ENCODE measurements around the gene PRKCA. TPM values are rescaled to one million over a fixed set of nuclear protein-coding genes. Genes with fewer than 3 reads are reported as not detected.

PRKCA gene
- total and polyA plus RNA-seq, 2 donors (not counting 3 experiments of a cell fraction or from before 2014, with no cell fraction given): 7.5 to 34.2 TPM

- BruUV-seq (replicated peaks): no TSS peak
Measured at GRCh38 chr17:66786107-66786506, 483.7 kb downstream of the PRKCA start.

GRCh38 chr17:66787914-66788313, 485.5 kb downstream of the PRKCA start:
- no peak for DNase-seq (ENCODE audit: low read depth, low spot score)
- ChIA-PET POLR2A (no interaction called here), CTCF (no interaction called here)
- Histone ChIP-seq H3K4me1 (ENCODE audit: control insufficient read depth, extremely low read depth, insufficient read depth, low read length) (no peaks in the 10 kb centered on the region), H3K9ac (replicated peaks; ENCODE audit: extremely low read depth, insufficient read depth, low read length) (no peak overlapping the region), H4K20me1 (replicated peaks; ENCODE audit: control insufficient read depth, extremely low read depth, insufficient read depth, low read length) (no peaks in the 10 kb centered on the region), H3K36me3 (ENCODE audit: control insufficient read depth in 2 of 2, extremely low read depth in 1 of 2, insufficient read depth in 2 of 2, low read length in 2 of 2) (peaks cover 2 to 3% of the 10 kb centered on the region in 2 experiments), H3K9me1 (replicated peaks; ENCODE audit: control insufficient read depth, extremely low read depth, insufficient read depth, low read length) (no peaks in the 10 kb centered on the region), H3K4me2 (ENCODE audit: insufficient read depth, low read length) (no peak overlapping the region), H3K27me3 (ENCODE audit: control insufficient read depth in 2 of 2, insufficient read depth in 2 of 2, low read length in 2 of 2) (no peaks in the 10 kb centered on the region), H3K27ac (ENCODE audit: insufficient read depth, low read depth, low read length) (no peak overlapping the region), H3K79me2 (ENCODE audit: control insufficient read depth, insufficient read depth, low read length) (no peaks in the 10 kb centered on the region), H3K4me3 (replicated peaks in 1 of 3; ENCODE audit: insufficient read depth in 1 of 3, low read depth in 1 of 3, low read length in 3 of 3) (no peak overlapping the region), H3K9me3 (replicated peaks; ENCODE audit: control insufficient read depth, insufficient read depth, low read length) (no peaks in the 10 kb centered on the region), H2AFZ (ENCODE audit: low read depth, low read length) (no peak overlapping the region)
- no TSS peak for BruUV-seq (replicated peaks)
- intact Hi-C loops (cut with micrococcal nuclease) (no loop called here), dilution Hi-C loops (cut with MboI; ENCODE audit: extremely low pct_ligation_motif_present, low sequenced_read_pairs) (no loop called here)
- no peak for TF ChIP-seq POLR2A (IDR thresholded peaks at IDR 0.05; ENCODE audit: low read depth, low read length)
- no peak for TF ChIP-seq FOS (IDR thresholded peaks at IDR 0.05; ENCODE audit: borderline replicate concordance, insufficient read depth, low read length)
- TF ChIP-seq MYC (IDR thresholded peaks at IDR 0.05; ENCODE audit: low read depth, low read length): no peak
- TF ChIP-seq POLR2AphosphoS5 (IDR thresholded peaks at IDR 0.05; ENCODE audit: insufficient read depth, low read depth, low read length): no peak
- no peak for TF ChIP-seq MAX (IDR thresholded peaks at IDR 0.05; ENCODE audit: insufficient read depth, insufficient read length)
- no peak for TF ChIP-seq GATA2 (IDR thresholded peaks at IDR 0.05; ENCODE audit: insufficient read depth, insufficient read length, low read depth, low read length)
- no peak for TF ChIP-seq EZH2 (IDR thresholded peaks at IDR 0.05; ENCODE audit: borderline replicate concordance, low read depth, low read length, severe bottlenecking)
- no peak for TF ChIP-seq JUN (IDR thresholded peaks at IDR 0.05; ENCODE audit: borderline replicate concordance, insufficient read depth, insufficient read length, low read depth)
- no peak for TF ChIP-seq CTCF (IDR thresholded peaks at IDR 0.05; ENCODE audit: extremely low read depth in 1 of 2, insufficient read depth in 1 of 2, low read depth in 1 of 2, low read length in 2 of 2)
- no peak for FAIRE-seq

More at GRCh38 chr17:66786107-66786506, 483.7 kb downstream of the PRKCA start:
- Histone ChIP-seq H3K4me1 (ENCODE audit: control insufficient read depth, extremely low read depth, insufficient read depth, low read length) (no peaks in the 10 kb centered on the region), H3K9me3 (replicated peaks; ENCODE audit: control insufficient read depth, insufficient read depth, low read length) (no peaks in the 10 kb centered on the region), H3K27me3 (ENCODE audit: control insufficient read depth in 2 of 2, insufficient read depth in 2 of 2, low read length in 2 of 2) (no peaks in the 10 kb centered on the region), H3K9me1 (replicated peaks; ENCODE audit: control insufficient read depth, extremely low read depth, insufficient read depth, low read length) (no peaks in the 10 kb centered on the region), H3K4me3 (replicated peaks in 1 of 3; ENCODE audit: insufficient read depth in 1 of 3, low read depth in 1 of 3, low read length in 3 of 3) (no peak overlapping the region), H3K27ac (ENCODE audit: insufficient read depth, low read depth, low read length) (no peak overlapping the region), H3K4me2 (ENCODE audit: insufficient read depth, low read length) (no peak overlapping the region), H4K20me1 (replicated peaks; ENCODE audit: control insufficient read depth, extremely low read depth, insufficient read depth, low read length) (no peaks in the 10 kb centered on the region), H3K79me2 (ENCODE audit: control insufficient read depth, insufficient read depth, low read length) (no peaks in the 10 kb centered on the region), H3K9ac (replicated peaks; ENCODE audit: extremely low read depth, insufficient read depth, low read length) (no peak overlapping the region), H2AFZ (ENCODE audit: low read depth, low read length) (no peak overlapping the region), H3K36me3 (ENCODE audit: control insufficient read depth in 2 of 2, extremely low read depth in 1 of 2, insufficient read depth in 2 of 2, low read length in 2 of 2) (peaks cover 2 to 3% of the 10 kb centered on the region in 2 experiments)
- CTCF ChIA-PET: no interaction called here
- dilution Hi-C loops (cut with MboI; ENCODE audit: extremely low pct_ligation_motif_present, low sequenced_read_pairs): no loop called here
- POLR2A ChIA-PET: no interaction called here
- FAIRE-seq: no peak
- intact Hi-C loops (cut with micrococcal nuclease): no loop called here
- DNase-seq (ENCODE audit: low read depth, low spot score): no peak
- no peak for TF ChIP-seq EZH2 (IDR thresholded peaks at IDR 0.05; ENCODE audit: borderline replicate concordance, low read depth, low read length, severe bottlenecking)
- TF ChIP-seq FOS (IDR thresholded peaks at IDR 0.05; ENCODE audit: borderline replicate concordance, insufficient read depth, low read length): no peak
- TF ChIP-seq JUN (IDR thresholded peaks at IDR 0.05; ENCODE audit: borderline replicate concordance, insufficient read depth, insufficient read length, low read depth): no peak
- no peak for TF ChIP-seq MYC (IDR thresholded peaks at IDR 0.05; ENCODE audit: low read depth, low read length)

Data from endothelial cell of umbilical vein (primary cell).